ENCODE data around the gene KLHL29.

DNA sequence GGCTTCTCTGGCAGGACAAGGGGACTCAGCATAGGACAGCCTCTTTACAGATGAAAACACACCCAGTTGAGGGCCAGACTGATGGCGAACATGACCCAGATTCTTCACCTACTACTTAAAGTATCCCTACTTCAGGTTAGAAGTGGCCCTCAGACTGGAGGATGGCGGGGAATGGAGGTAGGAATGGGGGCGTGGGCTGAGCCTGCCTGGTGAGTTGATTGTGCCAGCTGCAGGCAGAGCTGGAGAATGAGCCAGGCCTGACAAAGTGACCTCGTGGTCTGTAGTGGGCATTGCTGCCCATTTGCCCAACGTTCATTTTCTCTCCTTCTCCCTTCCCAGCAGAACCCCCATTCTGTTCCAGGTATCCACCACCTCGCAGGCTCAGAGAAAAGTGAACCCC, 186.1 kb downstream of the KLHL29 start:
- TF ChIP-seq, protein P1, sequence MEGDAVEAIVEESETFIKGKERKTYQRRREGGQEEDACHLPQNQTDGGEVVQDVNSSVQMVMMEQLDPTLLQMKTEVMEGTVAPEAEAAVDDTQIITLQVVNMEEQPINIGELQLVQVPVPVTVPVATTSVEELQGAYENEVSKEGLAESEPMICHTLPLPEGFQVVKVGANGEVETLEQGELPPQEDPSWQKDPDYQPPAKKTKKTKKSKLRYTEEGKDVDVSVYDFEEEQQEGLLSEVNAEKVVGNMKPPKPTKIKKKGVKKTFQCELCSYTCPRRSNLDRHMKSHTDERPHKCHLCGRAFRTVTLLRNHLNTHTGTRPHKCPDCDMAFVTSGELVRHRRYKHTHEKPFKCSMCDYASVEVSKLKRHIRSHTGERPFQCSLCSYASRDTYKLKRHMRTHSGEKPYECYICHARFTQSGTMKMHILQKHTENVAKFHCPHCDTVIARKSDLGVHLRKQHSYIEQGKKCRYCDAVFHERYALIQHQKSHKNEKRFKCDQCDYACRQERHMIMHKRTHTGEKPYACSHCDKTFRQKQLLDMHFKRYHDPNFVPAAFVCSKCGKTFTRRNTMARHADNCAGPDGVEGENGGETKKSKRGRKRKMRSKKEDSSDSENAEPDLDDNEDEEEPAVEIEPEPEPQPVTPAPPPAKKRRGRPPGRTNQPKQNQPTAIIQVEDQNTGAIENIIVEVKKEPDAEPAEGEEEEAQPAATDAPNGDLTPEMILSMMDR (conservative IDR thresholded peaks at IDR 0.05): no peak
- no peak for TF ChIP-seq EZH2 (IDR thresholded peaks at IDR 0.05; ENCODE audit: low read depth)
